Inferior parietal cortex (tissue), 1 donor: ENCODE measurements around the gene UGT3A1.

Experiments used
- DNase-seq: peaks from one replicate; pipeline ENCODE4 v3.0.0-alpha.2; 2016; ENCODE audit errors: extremely low spot score

Gene UGT3A1

DNA sequence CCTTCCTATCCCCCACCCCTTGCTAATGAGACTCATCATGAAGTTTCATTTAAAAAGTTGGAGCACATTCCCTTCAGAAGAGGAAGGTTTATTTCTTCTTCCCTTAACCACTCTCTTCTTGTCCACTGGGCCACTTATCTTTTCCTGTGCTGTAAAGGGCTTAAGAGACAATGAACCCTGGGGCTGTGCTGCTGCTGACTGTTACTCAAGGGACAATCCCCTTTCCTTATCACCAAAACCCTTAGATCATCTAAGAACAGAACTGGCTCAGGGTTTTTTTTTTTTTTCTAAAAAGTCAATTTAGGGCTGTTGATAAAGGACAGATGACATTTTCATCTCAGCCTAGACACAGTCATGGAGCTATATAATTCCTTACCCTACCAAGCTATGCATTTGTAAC lies 82.4 kb downstream of the UGT3A1 start:
- DNase-seq, result no peak

DNA sequence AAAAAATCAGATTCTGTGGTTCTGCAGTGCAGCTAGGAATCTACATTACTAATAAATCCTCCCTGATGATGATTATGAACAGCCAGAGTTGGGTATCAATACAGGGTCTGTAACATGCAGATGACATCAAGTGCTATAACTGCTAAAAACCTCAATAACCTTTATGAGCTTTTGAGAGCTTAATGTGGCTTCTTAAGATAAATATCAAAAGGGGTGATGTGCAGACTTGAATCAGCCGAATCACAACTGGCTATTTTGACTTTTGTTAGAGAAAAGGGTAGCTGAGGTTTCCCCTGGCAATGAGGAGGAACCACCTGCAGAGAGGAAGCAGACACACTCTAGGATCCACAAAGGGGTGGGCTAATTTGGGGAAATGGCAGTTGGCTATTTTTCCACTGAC lies 83.0 kb downstream of the UGT3A1 start:
- DNase-seq, result no peak

DNA sequence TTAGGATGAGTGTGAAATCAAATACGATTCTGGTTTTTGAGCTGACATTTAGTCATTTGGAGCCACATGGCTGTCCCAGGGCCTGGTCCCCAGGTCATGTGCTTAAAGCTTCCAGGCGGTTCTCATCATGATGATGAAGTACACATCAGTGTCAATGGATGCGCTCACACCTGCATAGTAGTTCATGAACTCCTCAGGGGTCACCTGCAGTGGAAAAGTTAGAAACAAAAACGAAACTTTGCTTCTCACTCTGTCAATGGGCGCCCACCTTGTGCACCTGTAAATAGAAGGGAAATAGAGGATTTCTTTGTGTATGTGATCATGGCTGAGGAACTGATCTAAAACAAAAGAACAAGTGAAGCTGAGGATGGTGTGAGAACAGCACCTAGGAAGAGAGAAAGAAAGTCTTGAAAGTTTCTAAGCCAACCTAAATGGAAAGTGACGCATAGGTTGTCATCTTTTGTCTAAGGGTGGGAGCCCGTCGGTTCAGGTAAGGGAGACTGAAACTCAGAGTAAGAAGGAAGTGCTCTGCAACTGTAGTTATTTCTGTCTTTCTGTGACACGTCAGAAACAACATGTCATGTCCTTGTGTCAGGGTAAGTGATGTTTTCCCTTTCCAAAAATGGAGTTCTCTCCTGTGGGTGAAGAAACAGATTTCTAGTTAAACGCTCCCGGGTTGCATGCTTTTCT lies 86.6 kb downstream of the UGT3A1 start:
- DNase-seq, result no peak

DNA sequence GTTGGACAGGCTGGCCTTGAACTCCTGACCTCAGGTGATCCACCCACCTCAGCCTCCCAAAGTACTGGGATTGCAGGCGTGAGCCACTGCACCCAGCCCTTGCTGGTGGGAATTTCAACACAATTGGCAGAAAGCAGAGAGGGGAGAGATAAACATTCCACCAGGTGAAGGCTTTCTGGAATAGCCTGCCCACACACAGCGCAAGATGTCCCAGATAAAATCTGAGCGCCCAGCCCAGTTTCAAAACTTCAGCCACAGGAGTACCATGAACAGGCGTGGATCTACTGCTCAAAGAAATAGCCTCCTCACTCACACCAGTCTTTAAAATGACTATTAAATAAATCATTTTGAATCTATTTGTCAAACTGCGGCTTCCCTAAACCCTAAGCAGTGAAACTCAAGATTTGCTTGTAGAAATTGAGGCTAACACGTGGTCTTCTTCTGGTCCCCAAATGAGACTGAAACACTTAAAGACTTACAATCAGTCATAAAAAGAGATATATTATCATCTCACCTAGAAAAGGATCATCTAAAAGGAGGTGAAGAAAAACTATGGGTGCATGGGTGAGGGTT lies 87.5 kb downstream of the UGT3A1 start:
- DNase-seq, result no peak

DNA sequence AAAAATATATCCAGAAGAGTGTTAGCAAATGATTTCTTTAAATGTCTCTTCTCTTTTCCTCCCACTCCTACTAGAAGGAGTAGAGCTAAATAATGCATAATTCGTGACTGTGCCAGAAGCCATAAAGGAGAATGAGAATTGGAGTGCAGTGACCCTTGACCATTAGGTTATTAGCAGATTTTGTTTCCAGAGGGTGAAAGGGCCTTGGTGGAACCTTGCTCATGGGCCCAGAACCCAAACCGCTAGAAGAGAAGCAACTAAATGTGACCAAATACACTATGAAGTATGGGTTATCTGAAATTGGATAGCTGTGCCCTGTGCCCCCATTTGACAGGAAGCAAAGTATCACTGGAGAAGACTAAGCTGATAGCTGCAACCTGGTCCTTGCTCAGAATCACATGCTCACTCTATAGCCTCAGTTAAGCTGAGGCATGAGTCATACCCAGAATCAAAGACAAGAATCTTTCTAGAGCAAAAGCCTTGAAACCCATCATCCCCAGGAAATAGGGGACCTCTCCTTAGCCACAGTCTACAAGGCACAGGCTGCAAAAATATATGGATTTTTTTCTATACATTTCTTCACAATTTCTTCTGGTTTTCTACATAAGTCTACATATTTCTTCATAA lies 89.0 kb downstream of the UGT3A1 start:
- DNase-seq, result no peak
